K562 (cell line): ENCODE data around the gene SDC1. TPM values are rescaled to one million over a fixed set of nuclear protein-coding genes. Genes with fewer than 3 reads are reported as not detected.

Source experiments
- E2F1 ChIP-seq: sonication (generic); formaldehyde crosslinking; IDR thresholded peaks from 2 replicates; pipeline ENCODE4 v1.8.1; 2023; ENCODE audit warnings: mild to moderate bottlenecking, missing genetic modification reagents, moderate library complexity
- E2F8 ChIP-seq: fragments of 450-650 bp; IDR thresholded peaks from 2 replicates; pipeline ENCODE4 v1.7.1; 2018; ENCODE audit warnings: mild to moderate bottlenecking, low read depth; ENCODE audit not compliant: partially characterized antibody
- FOXO4 ChIP-seq: fragments of 450-650 bp; formaldehyde crosslinking; IDR thresholded peaks from 2 replicates; pipeline ENCODE4 v1.4.0; 2020; ENCODE audit warnings: mild to moderate bottlenecking, moderate library complexity
- NFATC3 ChIP-seq: fragments of 450-650 bp; IDR thresholded peaks from 2 replicates; pipeline ENCODE4 v1.6.1; 2017; ENCODE audit warnings: mild to moderate bottlenecking
- SMAD4 ChIP-seq: fragments of 250-450 bp; sonication (Bioruptor Pico); conservative IDR thresholded peaks from 2 replicates; pipeline ENCODE4 v1.8.0; 2021; ENCODE audit warnings: inconsistent platforms, mild to moderate bottlenecking, moderate library complexity
- STAT5A ChIP-seq: IDR thresholded peaks from 2 replicates; pipeline ENCODE4 v1.6.1; 2012; ENCODE audit warnings: low read length, inconsistent platforms, borderline replicate concordance
- STAT5B ChIP-seq: fragments of 250-450 bp; sonication (Bioruptor Pico); IDR thresholded peaks from 2 replicates; pipeline ENCODE4 v1.8.0; 2021; ENCODE audit warnings: mild to moderate bottlenecking, inconsistent platforms
- ZFX ChIP-seq: sonication (generic); formaldehyde crosslinking; IDR thresholded peaks from 2 replicates; pipeline ENCODE4 v1.8.0; 2022; ENCODE audit warnings: mild to moderate bottlenecking, missing genetic modification reagents, moderate library complexity
- ZNF140 ChIP-seq: fragments of 250-450 bp; sonication (Bioruptor Pico); IDR thresholded peaks from 2 replicates; pipeline ENCODE4 v1.8.0; 2021; ENCODE audit warnings: moderate library complexity, mild to moderate bottlenecking, inconsistent platforms
- ZNF57 ChIP-seq: fragments of 450-650 bp; formaldehyde crosslinking; IDR thresholded peaks from 2 replicates; pipeline ENCODE4 v1.4.0; 2020; ENCODE audit warnings: mild to moderate bottlenecking, moderate library complexity
- ZNF780A ChIP-seq: fragments of 250-450 bp; sonication (Bioruptor Pico); IDR thresholded peaks from 2 replicates; pipeline ENCODE4 v1.5.0; 2021; ENCODE audit warnings: mild to moderate bottlenecking
- polyA plus RNA-seq, 8 experiments: library from polyadenylated mRNA; depleted of rRNA in 4 of 8; stranded (reverse) in 5 of 8; unstranded in 3 of 8; fragments of >200 nt; fragmentation: Nextera tagmentation in 2 of 8; fragmentation: Illumina TruSeq in 1 of 8; extraction: Ambion mirVana in 2 of 8; extraction: Trizol in 1 of 8; gene quantifications; 2 replicates each; pipeline versions ENCODE4 v1.2.1 to v1.2.3, GENCODE V29; 2011 to 2014; ENCODE audit warnings: inconsistent platforms in 1 of 8, missing spikeins in 1 of 8
- total RNA-seq, 7 experiments: library from RNA; depleted of rRNA in 6 of 7; stranded (reverse); fragments of >200 nt in 6 of 7; fragmentation: Illumina TruSeq in 2 of 7; extraction: Trizol in 2 of 7; gene quantifications; 2 replicates each; pipeline versions ENCODE4 v1.2.1 to v1.2.3, GENCODE V29; 2011 to 2021; ENCODE audit warnings: low replicate concordance in 1 of 7

The SDC1 gene
- total and polyA plus RNA-seq, 9 of the 15 experiments (the other 6 are each of a cell fraction or from before 2014, with no cell fraction given): 0.06 to 2.7 (median 0.49) TPM

- TF ChIP-seq E2F1 (CRISPR knock-in tag): no peak
- TF ChIP-seq STAT5A: no peak
- no peak for TF ChIP-seq ZNF140 (CRISPR knock-in tag)
- TF ChIP-seq FOXO4 (CRISPR knock-in tag): no peak
- TF ChIP-seq E2F8: no peak
- TF ChIP-seq ZNF57 (CRISPR knock-in tag): no peak
- no peak for TF ChIP-seq ZNF780A (CRISPR knock-in tag)
- TF ChIP-seq STAT5B (CRISPR knock-in tag): no peak
- peak; percentile 34; the same call in 1 of the 2 replicates for TF ChIP-seq ZFX (CRISPR knock-in tag)
- no peak for TF ChIP-seq SMAD4 (CRISPR knock-in tag)
- no peak for TF ChIP-seq NFATC3
Measured at GRCh38 chr2:20241973-20242726, 17.2 kb upstream of the SDC1 start (continued).
